ENCODE results near the gene ZNF417. TPM values are rescaled to one million over a fixed set of nuclear protein-coding genes. Genes with fewer than 3 reads are reported as not detected.

ZNF417 gene
- total and polyA plus RNA-seq, 11 donors: 3.8 to 15.6 (median 8.9) TPM

GRCh38 chr19:57949702-57950101 is 33.3 kb upstream of the ZNF417 start:
- ATAC-seq: no peak

GRCh38 chr19:57949296-57949695 is 32.9 kb upstream of the ZNF417 start:
- Histone ChIP-seq H3K9me3 (peaks cover 0 to 32% (median 0%) of the 10 kb centered on the region in 12 donors), H3K36me3 (peaks cover 0 to 2% (median 0%) of the 10 kb centered on the region in 9 donors), H3K4me3 (no peak overlapping the region), H3K27me3 (no peaks in the 10 kb centered on the region), H3K4me1 (peaks cover 0 to 24% (median 12%) of the 10 kb centered on the region in 12 donors), H3K27ac (no peak overlapping the region)
- TF ChIP-seq CTCF (IDR thresholded peaks at IDR 0.05) (no peak), POLR2A (IDR thresholded peaks at IDR 0.05) (no peak)
- ATAC-seq: no peak
- 91 to 95% (median 93%) methylated on average over 22 to 24 of the region's 24 CpGs for WGBS, 4 donors
- no peak for DNase-seq
- intact Hi-C loops (cut with DNase I): loop anchor here in 1 of 10 donors (10.0 kb wide), 1 partner anchor 206 kb away; the partner anchor contains the start of gene ZNF329

More at GRCh38 chr19:57949702-57950101, 33.3 kb upstream of the ZNF417 start:
- no peaks in the 10 kb centered on the region for H3K27me3 ChIP-seq
- H3K9me3 ChIP-seq: peaks cover 0 to 28% (median 0%) of the 10 kb centered on the region in 12 donors
- H3K27ac ChIP-seq: no peak overlapping the region
- intact Hi-C loops (cut with DNase I): loop anchor here in 1 of 10 donors (10.0 kb wide), 1 partner anchor 205 kb away; the partner anchor contains the start of gene ZNF329
- 90 to 93% (median 92%) methylated on average over 8 to 12 of the region's 12 CpGs for WGBS, 4 donors
- H3K4me1 ChIP-seq: peaks cover 0 to 24% (median 12%) of the 10 kb centered on the region in 12 donors
- TF ChIP-seq POLR2A (IDR thresholded peaks at IDR 0.05): no peak
- TF ChIP-seq CTCF (IDR thresholded peaks at IDR 0.05): no peak
- no peaks in the 10 kb centered on the region for H3K36me3 ChIP-seq
- H3K4me3 ChIP-seq: no peak overlapping the region
- no peak for DNase-seq

- WGBS, 4 donors: 5 to 15% (median 7%) methylated on average over 24 to 54 of the region's 54 CpGs
- peak; percentile 96 to 98 (median 97) for DNase-seq
- TF ChIP-seq CTCF (IDR thresholded peaks at IDR 0.05) (peak; percentile 61 to 93 (median 77)), POLR2A (IDR thresholded peaks at IDR 0.05) (peak in 1 of 2 donors; percentile 56)
- peak; percentile 99 for ATAC-seq
- Histone ChIP-seq H3K4me3 (peak within 1 kb of the TSS; percentile 70 to 100 (median 98)), H3K9me3 (peaks cover 0 to 40% (median 9%) of the 10 kb centered on the region in 12 donors), H3K4me1 (peaks cover 0 to 24% (median 12%) of the 10 kb centered on the region in 12 donors), H3K27ac (peak within 1 kb of the TSS; percentile 42 to 95 (median 90)), H3K27me3 (no peaks in the 10 kb centered on the region), H3K36me3 (peaks cover 0 to 17% (median 16%) of the 10 kb centered on the region in 9 donors)
- intact Hi-C loops (cut with DNase I): loop anchor here in 2 of 10 donors (2.0 to 10.0 kb wide), 2 partner anchors 55 to 207 kb away; partner anchors contain the start of genes ZNF329 (in 1 of the 2) and ZNF606 (in 1 of the 2)
Observed at GRCh38 chr19:57947419-57948134, 31.2 kb upstream of the ZNF417 start, which contains the start of gene ZNF256. TSS of gene ZNF256 (minus strand) at chr19:57947706. CDS start at chr19:57947474, 232 bp downstream.

GRCh38 chr19:57947088-57947418 is 30.7 kb upstream of the ZNF417 start:
- Histone ChIP-seq H3K4me1 (peaks cover 0 to 24% (median 12%) of the 10 kb centered on the region in 12 donors), H3K36me3 (peaks cover 0 to 23% (median 21%) of the 10 kb centered on the region in 9 donors), H3K4me3 (peak overlapping the region; percentile 70 to 100 (median 98)), H3K9me3 (peaks cover 0 to 46% (median 10%) of the 10 kb centered on the region in 12 donors), H3K27ac (peak overlapping the region; percentile 42 to 95 (median 90)), H3K27me3 (no peaks in the 10 kb centered on the region)
- intact Hi-C loops (cut with DNase I): loop anchor here in 2 of 10 donors (2.0 to 10.0 kb wide), 2 partner anchors 56 to 208 kb away; partner anchors contain the start of genes ZNF329 (in 1 of the 2) and ZNF606 (in 1 of the 2)
- TF ChIP-seq CTCF (IDR thresholded peaks at IDR 0.05): no peak
- no peak for TF ChIP-seq POLR2A (IDR thresholded peaks at IDR 0.05)
- 0% methylated on average over 2 to 18 of the region's 18 CpGs for WGBS, 4 donors
- DNase-seq (peak in 2 of 5 donors; percentile 30 to 69), ATAC-seq (peak in 1 of 4 donors; percentile 17)
